ENCODE measurements around the gene TRMT112.

Gene TRMT112

DNA sequence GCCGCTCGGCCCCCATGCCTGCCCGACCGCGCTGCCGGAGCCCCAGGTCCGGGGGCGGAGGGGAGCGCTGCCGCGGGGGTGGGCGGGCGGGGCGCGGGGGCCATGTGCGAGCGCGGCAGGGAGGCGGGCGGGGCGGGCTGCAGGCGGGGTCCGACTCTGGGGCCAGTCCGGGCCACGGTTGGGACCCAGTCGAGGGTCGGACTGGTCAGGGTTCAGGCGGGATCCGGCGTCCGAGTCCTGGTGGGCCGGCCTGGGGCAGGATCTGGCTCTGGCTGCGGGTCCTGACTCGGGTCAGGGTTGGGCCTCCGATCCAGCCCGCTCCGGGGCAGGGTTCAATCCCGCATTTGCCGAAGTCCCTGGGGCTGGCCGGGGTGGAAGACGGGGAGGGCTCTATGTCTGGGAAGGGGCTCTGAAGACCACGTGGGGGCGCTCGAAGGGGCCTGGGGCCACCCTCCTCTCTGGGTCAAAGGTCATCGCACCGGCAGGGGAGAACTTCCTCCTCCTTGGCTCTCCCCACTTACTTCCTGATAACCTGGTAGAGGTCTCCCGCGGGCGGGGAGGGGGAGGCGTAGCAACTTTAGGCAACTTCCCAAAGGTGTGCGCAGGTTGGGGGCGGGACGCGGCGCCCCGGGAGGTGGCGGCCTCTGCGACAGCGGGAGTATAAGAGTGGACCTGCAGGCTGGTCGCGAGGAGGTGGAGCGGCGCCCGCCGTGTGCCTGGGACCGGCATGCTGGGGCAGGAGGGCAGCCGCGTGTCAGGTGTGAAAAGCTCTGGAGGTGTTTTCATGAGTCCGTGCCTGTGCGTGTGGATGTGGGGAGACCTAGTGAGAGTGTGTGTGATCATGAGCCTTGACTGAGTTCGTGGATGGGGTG, 11.4 kb downstream of the TRMT112 start:
- DNase-seq (ENCODE audit: low read depth, low spot score) = peak; percentile 58
- TF ChIP-seq SUZ12 (IDR thresholded peaks at IDR 0.05; ENCODE audit: extremely low read depth, insufficient read depth, insufficient read length) = no peak
- no peak for TF ChIP-seq YY1 (IDR thresholded peaks at IDR 0.05; ENCODE audit: insufficient read depth, insufficient read length)
- TF ChIP-seq ZNF274 (IDR thresholded peaks at IDR 0.05; ENCODE audit: low read depth, low read length) = no peak
- H3K9me3 ChIP-seq (ENCODE audit: insufficient read depth, low read length) = no peaks in the 10 kb centered on the region
- peak overlapping the region; percentile 97 for H3K9ac ChIP-seq (ENCODE audit: insufficient read length, low read depth)
- H3K4me3 ChIP-seq (ENCODE audit: insufficient read length, low read depth) = peak overlapping the region; percentile 82
- H3K36me3 ChIP-seq (ENCODE audit: insufficient read depth, insufficient read length, low read length) = peaks cover 13% of the 10 kb centered on the region
- H3K4me1 ChIP-seq (ENCODE audit: insufficient read depth, insufficient read length) = peaks cover 15% of the 10 kb centered on the region
- peaks cover 8% of the 10 kb centered on the region for H3K27me3 ChIP-seq (ENCODE audit: insufficient read depth, insufficient read length)

DNA sequence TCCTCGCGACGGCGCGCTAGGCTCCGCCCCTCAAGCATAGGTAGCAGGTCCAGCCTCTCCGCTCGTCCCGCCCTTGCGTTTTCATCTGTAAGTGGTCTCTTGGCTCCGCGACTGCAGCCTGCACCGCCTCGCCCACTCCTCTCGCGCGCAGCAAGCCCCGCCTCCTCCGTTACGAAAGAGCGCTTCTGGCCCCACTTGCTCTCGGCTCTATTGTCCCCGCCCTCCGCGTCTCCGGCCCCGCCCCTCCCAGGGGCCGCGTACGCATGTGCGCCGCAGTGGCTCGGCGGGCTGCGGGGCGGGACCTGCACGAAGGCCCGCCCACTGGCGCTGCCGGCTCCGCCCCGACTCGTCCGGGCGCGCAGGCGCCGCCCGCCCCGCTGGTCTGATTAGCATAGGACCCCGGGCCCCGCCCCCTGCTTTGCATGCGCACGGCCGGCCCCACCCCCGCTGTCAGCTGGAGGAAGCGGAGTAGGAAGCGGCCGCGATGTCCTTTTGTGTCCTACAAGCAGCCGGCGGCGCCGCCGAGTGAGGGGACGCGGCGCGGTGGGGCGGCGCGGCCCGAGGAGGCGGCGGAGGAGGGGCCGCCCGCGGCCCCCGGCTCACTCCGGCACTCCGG, 12.2 kb downstream of the TRMT112 start, which contains the start of gene ESRRA:
TSS of gene ESRRA (plus strand) at position 450 of the 616 bp plus-strand sequence. CDS start 1,656 bp downstream, outside the sequence.
- H3K27me3 ChIP-seq (ENCODE audit: insufficient read depth, insufficient read length) = peaks cover 15% of the 10 kb centered on the region
- H3K4me1 ChIP-seq (ENCODE audit: insufficient read depth, insufficient read length) = peaks cover 22% of the 10 kb centered on the region
- H3K9ac ChIP-seq (ENCODE audit: insufficient read length, low read depth) = peak within 1 kb of the TSS; percentile 97
- H3K36me3 ChIP-seq (ENCODE audit: insufficient read depth, insufficient read length, low read length) = peaks cover 10% of the 10 kb centered on the region
- DNase-seq (ENCODE audit: low read depth, low spot score) = peak; percentile 98
- no peaks in the 10 kb centered on the region for H3K9me3 ChIP-seq (ENCODE audit: insufficient read depth, low read length)
- peak within 1 kb of the TSS; percentile 82 for H3K4me3 ChIP-seq (ENCODE audit: insufficient read length, low read depth)
- TF ChIP-seq ZNF274 (IDR thresholded peaks at IDR 0.05; ENCODE audit: low read depth, low read length) = no peak
- no peak for TF ChIP-seq YY1 (IDR thresholded peaks at IDR 0.05; ENCODE audit: insufficient read depth, insufficient read length)
- no peak for TF ChIP-seq SUZ12 (IDR thresholded peaks at IDR 0.05; ENCODE audit: extremely low read depth, insufficient read depth, insufficient read length)

DNA sequence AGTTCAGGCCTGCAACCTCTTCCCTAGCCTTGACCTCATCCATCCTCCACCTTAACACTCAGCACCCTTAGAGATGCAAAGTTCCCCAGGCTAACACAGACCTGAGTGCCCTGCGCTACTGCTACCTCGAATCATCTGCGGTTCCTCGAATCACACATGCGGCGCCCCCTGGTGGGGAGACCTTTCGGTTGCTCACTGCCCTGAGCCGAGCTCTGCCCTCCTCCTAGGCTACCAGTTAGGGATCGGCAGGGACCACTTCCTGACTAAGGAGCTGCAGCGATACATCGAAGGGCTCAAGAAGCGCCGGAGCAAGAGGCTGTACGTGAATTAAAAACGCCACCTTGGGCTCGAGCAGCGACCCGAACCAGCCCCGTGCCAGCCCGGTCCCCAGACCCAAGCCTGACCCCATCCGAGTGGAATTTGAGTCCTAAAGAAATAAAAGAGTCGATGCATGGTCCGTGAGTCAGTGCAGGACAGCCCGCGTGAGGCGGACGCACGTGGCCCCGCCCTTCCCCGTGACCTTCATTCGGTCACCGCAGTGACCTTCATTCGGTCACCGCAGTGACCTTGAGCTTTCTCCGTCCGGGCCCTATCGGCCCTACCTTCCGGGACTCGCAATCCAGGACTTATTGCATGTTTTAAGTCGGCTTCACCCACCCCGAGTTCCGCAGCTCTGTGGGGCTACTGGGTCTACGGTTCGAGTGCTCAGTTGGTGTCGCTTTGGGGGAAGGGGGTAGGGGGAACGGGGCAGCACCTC, 12.9 kb downstream of the TRMT112 start:
- H3K9me3 ChIP-seq (ENCODE audit: insufficient read depth, low read length) = no peaks in the 10 kb centered on the region
- TF ChIP-seq ZNF274 (IDR thresholded peaks at IDR 0.05; ENCODE audit: low read depth, low read length) = no peak
- TF ChIP-seq YY1 (IDR thresholded peaks at IDR 0.05; ENCODE audit: insufficient read depth, insufficient read length) = no peak
- no peak for TF ChIP-seq SUZ12 (IDR thresholded peaks at IDR 0.05; ENCODE audit: extremely low read depth, insufficient read depth, insufficient read length)
- peak overlapping the region; percentile 75 for H3K4me3 ChIP-seq (ENCODE audit: insufficient read length, low read depth)
- peaks cover 27% of the 10 kb centered on the region for H3K4me1 ChIP-seq (ENCODE audit: insufficient read depth, insufficient read length)
- peaks cover 10% of the 10 kb centered on the region for H3K36me3 ChIP-seq (ENCODE audit: insufficient read depth, insufficient read length, low read length)
- H3K27me3 ChIP-seq (ENCODE audit: insufficient read depth, insufficient read length) = peaks cover 22% of the 10 kb centered on the region
- DNase-seq (ENCODE audit: low read depth, low spot score) = peak; percentile 95
- peak overlapping the region; percentile 93 for H3K9ac ChIP-seq (ENCODE audit: insufficient read length, low read depth)

DNA sequence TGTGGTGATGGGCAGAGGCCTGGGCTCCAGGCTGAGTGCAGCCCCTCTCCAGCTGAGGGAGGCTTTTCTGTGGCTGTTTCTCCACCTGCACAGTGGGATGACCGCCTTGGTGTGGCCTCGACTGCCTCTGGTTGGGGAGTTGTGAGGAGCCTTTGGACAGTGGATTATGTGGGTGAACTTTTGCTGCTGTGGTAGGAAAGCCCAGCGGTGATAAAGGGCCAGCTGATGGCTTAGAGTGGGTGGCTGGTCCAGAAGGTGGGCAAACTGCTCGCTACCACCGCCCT, 13.4 kb downstream of the TRMT112 start:
- Histone ChIP-seq H3K4me1 (ENCODE audit: insufficient read depth, insufficient read length) (peaks cover 27% of the 10 kb centered on the region), H3K27me3 (ENCODE audit: insufficient read depth, insufficient read length) (peaks cover 27% of the 10 kb centered on the region), H3K9me3 (ENCODE audit: insufficient read depth, low read length) (no peaks in the 10 kb centered on the region), H3K4me3 (ENCODE audit: insufficient read length, low read depth) (peak overlapping the region; percentile 75), H3K36me3 (ENCODE audit: insufficient read depth, insufficient read length, low read length) (peaks cover 10% of the 10 kb centered on the region), H3K9ac (ENCODE audit: insufficient read length, low read depth) (peak overlapping the region; percentile 93)
- no peak for DNase-seq (ENCODE audit: low read depth, low spot score)
- TF ChIP-seq ZNF274 (IDR thresholded peaks at IDR 0.05; ENCODE audit: low read depth, low read length) (no peak), YY1 (IDR thresholded peaks at IDR 0.05; ENCODE audit: insufficient read depth, insufficient read length) (no peak), SUZ12 (IDR thresholded peaks at IDR 0.05; ENCODE audit: extremely low read depth, insufficient read depth, insufficient read length) (no peak)

DNA sequence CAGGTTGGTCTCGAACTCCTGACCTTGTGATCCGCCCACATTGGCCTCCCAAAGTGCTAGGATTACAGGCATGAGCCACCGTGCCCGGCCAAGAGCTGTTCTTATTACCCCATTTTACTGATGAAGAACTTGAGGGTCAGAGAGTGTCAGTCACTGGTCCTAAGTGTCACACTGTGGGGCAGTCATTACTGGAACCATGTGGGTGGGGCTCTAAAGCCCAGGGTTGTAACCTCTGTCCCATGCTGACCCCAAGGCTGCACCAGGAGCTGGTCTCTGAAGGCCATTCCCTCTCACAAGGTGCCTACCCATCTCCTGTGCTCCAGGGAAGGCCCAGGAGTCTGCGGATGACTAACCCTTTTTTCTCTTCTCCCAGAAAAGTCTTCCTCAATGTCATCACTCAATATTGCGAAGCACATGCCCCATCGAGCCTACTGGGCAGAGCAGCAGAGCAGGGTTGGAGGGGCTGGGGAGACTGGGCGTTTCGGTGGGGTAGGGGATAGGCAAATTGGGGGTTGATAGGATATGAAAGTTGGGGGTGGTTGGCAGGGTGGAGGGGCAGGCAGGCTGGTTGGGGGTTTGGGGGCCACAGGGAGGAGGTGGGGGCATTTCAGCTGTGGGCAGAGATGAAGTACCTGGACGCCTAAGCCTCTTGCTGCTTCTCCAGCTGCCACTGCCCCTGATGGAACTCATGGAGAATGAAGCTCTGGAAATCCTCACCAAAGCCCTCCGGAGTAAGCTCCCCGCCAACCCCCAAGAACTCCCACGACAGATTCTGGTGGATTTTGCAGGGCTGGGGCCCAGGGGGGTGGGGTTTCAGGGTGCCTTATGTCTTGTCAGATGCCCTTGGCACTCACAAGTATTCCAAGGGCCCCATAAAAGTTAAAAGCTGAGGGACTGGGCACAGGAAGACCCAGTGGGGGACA, 14.0 kb downstream of the TRMT112 start:
- no peak for TF ChIP-seq YY1 (IDR thresholded peaks at IDR 0.05; ENCODE audit: insufficient read depth, insufficient read length)
- Histone ChIP-seq H3K27me3 (ENCODE audit: insufficient read depth, insufficient read length) (peaks cover 33% of the 10 kb centered on the region), H3K4me3 (ENCODE audit: insufficient read length, low read depth) (peak overlapping the region; percentile 75), H3K4me1 (ENCODE audit: insufficient read depth, insufficient read length) (peaks cover 27% of the 10 kb centered on the region), H3K36me3 (ENCODE audit: insufficient read depth, insufficient read length, low read length) (peaks cover 10% of the 10 kb centered on the region), H3K9me3 (ENCODE audit: insufficient read depth, low read length) (no peaks in the 10 kb centered on the region), H3K9ac (ENCODE audit: insufficient read length, low read depth) (peak overlapping the region; percentile 93)
- no peak for DNase-seq (ENCODE audit: low read depth, low spot score)

DNA sequence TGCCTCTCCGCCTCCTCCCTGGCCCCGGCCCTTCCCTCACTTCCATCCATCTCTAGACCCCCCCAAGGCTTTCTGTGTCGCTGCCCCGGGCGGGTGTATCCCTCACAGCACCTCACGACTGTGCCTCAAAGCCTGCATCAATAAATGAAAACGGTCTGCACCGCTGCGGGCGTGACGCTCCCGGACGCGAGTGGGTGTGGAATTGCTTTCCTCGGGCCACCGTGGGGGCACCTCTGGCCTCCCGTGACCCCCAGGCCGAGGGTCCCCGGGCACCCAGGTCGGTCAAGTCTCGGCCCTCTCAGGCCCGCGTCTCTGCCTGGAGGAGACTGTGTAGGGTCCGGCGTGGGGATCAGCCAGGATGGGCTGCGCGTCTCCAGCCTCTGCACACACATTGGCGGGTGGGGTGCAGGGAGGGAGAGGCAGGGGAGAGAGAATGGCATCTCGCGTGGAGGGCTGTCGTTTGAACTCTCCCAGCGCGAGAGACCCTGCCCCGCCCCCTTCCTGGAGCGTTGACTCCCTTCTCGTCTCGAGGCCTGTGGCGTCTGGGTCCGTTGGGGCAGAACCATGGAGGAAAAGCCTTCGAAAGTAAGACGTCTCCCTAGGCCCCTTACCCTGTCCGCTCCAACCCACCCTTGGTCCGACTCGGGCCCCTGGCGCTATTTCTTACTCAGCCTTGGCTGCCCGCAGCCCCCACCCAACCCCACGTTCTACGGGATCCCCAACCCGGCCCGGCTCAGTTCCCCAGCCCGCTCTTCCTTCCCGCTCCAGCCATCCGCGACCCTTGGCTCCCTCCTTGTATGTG, 17.3 kb downstream of the TRMT112 start, which contains the start of gene CATSPERZ:
TSS of gene CATSPERZ (plus strand) at position 512 of the 802 bp plus-strand sequence. CDS start at position 565, 53 bp downstream.
- no peaks in the 10 kb centered on the region for H3K9me3 ChIP-seq (ENCODE audit: insufficient read depth, low read length)
- H3K4me3 ChIP-seq (ENCODE audit: insufficient read length, low read depth) = peak within 1 kb of the TSS; percentile 31
- H3K36me3 ChIP-seq (ENCODE audit: insufficient read depth, insufficient read length, low read length) = no peaks in the 10 kb centered on the region
- H3K9ac ChIP-seq (ENCODE audit: insufficient read length, low read depth) = peak within 1 kb of the TSS; percentile 76
- no peak for TF ChIP-seq SUZ12 (IDR thresholded peaks at IDR 0.05; ENCODE audit: extremely low read depth, insufficient read depth, insufficient read length)
- no peak for TF ChIP-seq YY1 (IDR thresholded peaks at IDR 0.05; ENCODE audit: insufficient read depth, insufficient read length)
- TF ChIP-seq ZNF274 (IDR thresholded peaks at IDR 0.05; ENCODE audit: low read depth, low read length) = no peak
- peaks cover 17% of the 10 kb centered on the region for H3K4me1 ChIP-seq (ENCODE audit: insufficient read depth, insufficient read length)
- H3K27me3 ChIP-seq (ENCODE audit: insufficient read depth, insufficient read length) = peaks cover 66% of the 10 kb centered on the region
- no peak for DNase-seq (ENCODE audit: low read depth, low spot score)

Measured in NT2/D1 (cell line).